ENCODE results near the gene RAB28.

The RAB28 gene

GRCh38 chr4:13509442-13509841 lies 25.3 kb upstream of the RAB28 start:
- no peak for DNase-seq

DNA sequence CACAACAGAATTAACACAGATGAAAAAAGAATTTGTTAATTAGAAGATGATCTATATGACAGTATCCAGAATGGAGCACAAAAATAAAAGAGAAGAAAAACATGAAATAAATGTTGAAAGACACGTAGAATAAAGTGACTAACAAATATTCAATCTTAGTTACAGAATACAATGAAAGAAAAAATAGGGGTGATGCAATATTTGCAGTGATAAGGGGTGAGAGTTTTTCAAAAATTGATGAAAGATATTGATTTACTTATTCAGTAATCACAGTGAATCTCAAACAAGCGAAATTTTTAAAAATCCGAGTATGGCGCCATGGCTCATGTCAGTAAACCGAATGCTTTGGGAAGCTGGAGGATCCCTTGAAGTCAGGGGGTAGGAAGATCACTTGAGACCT lies 20.2 kb upstream of the RAB28 start:
- DNase-seq = no peak

GRCh38 chr4:13498469-13498868 lies 14.3 kb upstream of the RAB28 start:
- DNase-seq = no peak

DNA sequence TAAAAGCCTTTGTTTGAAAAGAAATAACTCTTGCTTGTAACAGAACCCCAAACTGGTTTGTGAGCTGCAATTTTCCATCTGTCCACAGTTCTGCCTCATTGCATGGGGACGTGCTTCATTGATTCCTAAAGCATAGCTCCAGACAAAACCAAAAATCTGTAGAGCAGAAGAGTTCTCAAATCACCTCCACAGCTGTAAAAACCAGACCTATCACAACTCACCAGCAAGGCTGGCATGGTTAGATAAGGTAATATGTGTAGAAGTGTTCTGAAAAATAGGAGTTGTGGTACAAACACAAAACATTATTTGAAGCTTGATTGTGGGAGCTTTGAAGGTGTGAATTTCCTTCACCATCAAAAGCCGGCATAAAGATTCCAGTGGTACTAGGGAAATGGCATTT lies 12.5 kb upstream of the RAB28 start:
- no peak for DNase-seq

GRCh38 chr4:13495753-13496152 lies 11.6 kb upstream of the RAB28 start:
- no peak for DNase-seq

- no peak for DNase-seq
Observed at GRCh38 chr4:13493793-13494192, 9.7 kb upstream of the RAB28 start.

GRCh38 chr4:13492747-13493146 lies 8.6 kb upstream of the RAB28 start:
- DNase-seq = no peak

DNA sequence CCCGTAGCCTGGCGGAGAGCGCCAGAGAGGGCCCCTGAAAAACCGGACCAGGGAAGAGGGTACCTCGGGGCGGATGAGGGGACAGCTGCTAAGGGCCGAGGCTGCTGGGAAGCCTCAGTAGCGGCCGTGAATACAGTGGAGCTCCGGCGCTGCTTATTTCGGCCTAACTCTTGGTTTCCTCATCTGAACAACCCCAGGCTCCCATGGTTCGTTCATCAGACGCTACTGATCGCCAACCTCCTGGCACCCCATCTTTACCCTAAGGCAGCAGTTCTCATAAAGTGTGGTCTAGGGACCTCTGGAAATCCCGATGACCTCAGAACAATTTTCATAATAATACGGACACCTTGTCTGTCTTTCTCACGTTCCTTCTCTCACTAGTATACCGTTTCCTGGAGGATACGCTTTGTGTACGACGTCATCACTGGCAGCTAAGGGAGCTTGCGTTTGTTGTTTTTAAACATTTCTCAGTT lies 645 bp upstream of the RAB28 start:
- peak; percentile 14 for DNase-seq

- DNase-seq = peak; percentile 59
Observed at GRCh38 chr4:13483768-13484121, 395 bp downstream of the RAB28 start.

DNA sequence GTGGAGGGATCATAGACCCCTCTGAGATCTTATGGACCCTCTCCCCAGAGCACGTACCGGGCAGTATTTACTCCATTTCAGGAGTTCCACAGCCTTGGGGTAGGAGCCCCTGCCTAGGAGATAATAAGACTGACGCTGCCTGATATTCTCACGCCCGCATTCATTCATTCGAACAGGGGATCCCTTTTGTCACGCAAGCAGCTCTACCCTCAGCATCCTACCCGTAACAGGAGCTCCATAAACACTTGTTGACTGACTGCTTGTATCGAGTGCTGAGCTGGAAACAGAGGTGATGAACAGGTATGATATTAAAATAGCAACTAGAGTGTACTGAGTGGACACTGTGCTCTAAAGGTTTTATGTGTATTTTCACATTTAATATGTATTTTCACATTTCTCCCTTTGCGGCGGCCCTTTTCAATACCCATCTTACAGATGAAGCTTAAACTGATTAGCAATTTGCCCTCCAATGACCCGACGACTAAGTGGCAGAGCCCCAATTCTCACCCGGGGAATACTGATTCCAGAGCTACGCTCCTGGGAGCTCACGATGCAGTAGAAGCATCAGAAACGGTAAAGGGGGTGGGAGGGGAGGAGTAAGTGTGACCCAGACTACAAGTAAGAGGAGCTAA lies 888 bp downstream of the RAB28 start:
- peak; percentile 4 for DNase-seq

DNA sequence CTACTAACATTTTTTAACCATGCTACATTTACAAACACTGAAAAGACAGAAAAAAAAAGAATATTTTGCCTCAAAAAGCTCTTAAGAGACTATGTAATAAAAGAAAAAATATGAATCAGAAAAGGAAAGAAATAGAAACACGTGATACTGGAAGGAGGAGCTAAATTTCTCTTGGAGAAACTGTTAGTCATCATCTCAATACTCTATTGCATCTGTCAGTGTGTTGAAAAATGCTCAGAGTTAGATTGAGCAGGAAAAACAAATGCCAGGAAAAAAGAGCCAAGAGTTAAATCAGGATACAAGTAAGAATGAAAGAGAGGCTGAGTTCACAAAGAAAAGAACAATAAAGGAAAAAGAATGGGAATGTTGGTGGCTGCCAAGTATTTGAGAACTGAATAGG lies 2.6 kb downstream of the RAB28 start:
- DNase-seq = peak; percentile 47

GRCh38 chr4:13478707-13479106 lies 5.4 kb downstream of the RAB28 start:
- DNase-seq = no peak

- no peak for DNase-seq
Observed at GRCh38 chr4:13478131-13478530, 6.0 kb downstream of the RAB28 start.

GRCh38 chr4:13476915-13477314 lies 7.2 kb downstream of the RAB28 start:
- DNase-seq = peak; percentile 12

- no peak for DNase-seq
Observed at GRCh38 chr4:13476152-13476551, 8.0 kb downstream of the RAB28 start.

GRCh38 chr4:13471400-13471799 lies 12.7 kb downstream of the RAB28 start:
- no peak for DNase-seq

DNA sequence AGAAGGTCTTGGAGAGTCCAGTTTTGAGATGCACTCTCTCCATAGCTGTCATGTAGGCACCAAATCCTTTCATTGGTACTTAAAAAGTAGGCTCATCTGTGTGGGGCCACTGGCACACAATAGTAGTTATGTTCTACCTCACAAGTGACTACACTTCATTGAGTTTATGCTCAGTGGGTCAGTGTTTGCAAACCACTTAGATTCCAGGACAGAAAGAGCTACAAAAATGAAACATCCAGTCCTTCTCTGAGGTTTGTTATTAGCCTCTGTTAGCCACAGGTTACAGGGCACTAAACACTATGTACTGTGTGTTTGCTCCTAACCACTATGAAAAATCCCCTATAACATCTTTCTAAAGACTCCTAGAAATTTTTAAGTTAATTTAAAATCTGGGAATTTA lies 13.8 kb downstream of the RAB28 start:
- DNase-seq = no peak

- DNase-seq = no peak
Observed at GRCh38 chr4:13464973-13465372, 19.2 kb downstream of the RAB28 start.

- DNase-seq = no peak
Observed at GRCh38 chr4:13464543-13464942, 19.6 kb downstream of the RAB28 start.

DNA sequence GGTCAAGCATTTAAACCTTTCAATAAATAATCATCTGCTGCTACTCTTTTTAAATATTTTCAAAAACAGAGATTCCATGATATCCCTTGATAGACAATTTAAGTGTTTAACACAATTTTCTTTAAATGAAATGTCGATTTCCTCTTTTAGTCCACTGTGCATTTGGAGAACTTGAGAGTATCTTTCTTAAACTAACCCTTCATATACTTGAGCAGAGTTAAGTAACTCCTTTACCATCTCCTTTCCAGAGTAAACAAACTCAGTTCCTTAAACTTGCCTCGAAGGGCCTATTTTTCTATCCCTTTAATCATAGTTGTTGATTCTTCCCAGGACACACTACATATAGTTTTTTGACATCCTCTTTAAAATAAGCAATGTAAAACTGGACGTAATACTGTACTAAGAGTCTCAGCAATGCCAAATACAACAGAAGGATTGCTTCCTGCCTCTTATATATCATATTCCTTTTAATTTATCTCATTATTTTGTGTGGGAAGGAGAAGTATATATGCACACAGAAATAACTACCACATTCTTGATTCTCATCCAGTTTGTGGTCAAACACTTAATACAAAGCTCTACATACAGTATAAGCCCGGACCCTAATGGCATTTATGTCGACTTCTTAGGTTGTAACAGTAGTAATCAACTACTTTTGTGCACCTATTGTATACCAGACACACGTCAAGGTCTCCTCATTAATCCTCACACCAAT lies 22.8 kb downstream of the RAB28 start:
- peak; percentile 5 for DNase-seq

GRCh38 chr4:13455411-13455810 lies 28.7 kb downstream of the RAB28 start:
- peak; percentile 30 for DNase-seq

GRCh38 chr4:13454786-13455185 lies 29.4 kb downstream of the RAB28 start:
- no peak for DNase-seq

GRCh38 chr4:13452927-13453579 lies 31.1 kb downstream of the RAB28 start:
- DNase-seq = no peak

GRCh38 chr4:13449590-13449989 lies 34.5 kb downstream of the RAB28 start:
- no peak for DNase-seq

Data from fibroblast of skin of scalp (primary cell).